SK-N-SH treated with all-trans-retinoic acid at 6 μM for 48 hours (cell line): ENCODE results near the gene YAF2.

ENCODE experiments used
- CSDC2 ChIP-seq: fragments of 250-450 bp; sonication (Bioruptor Pico); IDR thresholded peaks from 2 replicates; pipeline ENCODE4 v1.5.0; 2020; ENCODE audit warnings: mild to moderate bottlenecking, moderate library complexity
- RARB ChIP-seq: fragments of 250-450 bp; sonication (Bioruptor Pico); IDR thresholded peaks from 2 replicates; pipeline ENCODE4 v1.8.0; 2021; ENCODE audit warnings: mild to moderate bottlenecking, moderate library complexity
- ZC3H10 ChIP-seq: fragments of 250-450 bp; sonication (Bioruptor Pico); IDR thresholded peaks from 2 replicates; pipeline ENCODE4 v1.5.1; 2021; ENCODE audit warnings: mild to moderate bottlenecking, moderate library complexity
- ZNF565 ChIP-seq: fragments of 450-650 bp; formaldehyde crosslinking; conservative IDR thresholded peaks from 2 replicates; pipeline ENCODE4 v1.5.0; 2020; ENCODE audit warnings: low read depth, mild to moderate bottlenecking, moderate library complexity

DNA sequence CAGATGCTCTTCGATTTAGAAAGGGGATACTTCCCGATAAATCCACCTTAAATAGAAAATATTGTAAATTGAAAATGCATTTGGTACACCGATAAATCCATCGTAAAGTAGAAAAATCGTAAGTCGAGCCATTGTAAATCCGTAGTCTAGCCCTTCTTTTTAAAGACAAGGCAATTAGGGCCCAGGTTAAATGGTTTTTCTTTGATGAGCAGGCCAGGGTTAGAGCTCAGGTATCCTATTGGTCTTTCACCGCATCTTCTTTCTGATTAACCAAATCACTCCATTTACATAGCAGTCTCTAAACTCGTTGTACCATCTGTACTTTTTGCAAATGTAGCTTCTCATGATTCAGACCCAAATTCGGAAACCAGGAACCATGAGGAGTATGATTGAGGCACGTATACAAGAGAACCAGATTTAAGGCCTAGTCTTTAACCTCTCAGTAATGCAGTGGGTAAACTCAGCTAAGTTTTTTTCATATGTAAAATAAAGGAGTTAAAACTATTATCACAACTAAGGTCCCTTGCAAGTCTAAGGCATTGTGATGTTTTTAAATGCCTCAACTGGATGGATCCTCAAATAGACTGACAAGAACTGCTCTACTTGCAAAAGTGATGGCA lies 2.2 kb upstream of the YAF2 start:
- no peak for TF ChIP-seq CSDC2 (CRISPR knock-in tag)
- TF ChIP-seq RARB (CRISPR knock-in tag) = no peak
- TF ChIP-seq ZC3H10 (CRISPR knock-in tag) = no peak
- no peak for TF ChIP-seq ZNF565 (CRISPR knock-in tag)
